OCI-LY3 (cell line): ENCODE results near the gene DNAJC4.
"Not testable (repeated sequence)": the region's sequence is repeated elsewhere in the genome, so short reads cannot be mapped to it uniquely, and the experiment has no call there.

ENCODE experiments used
- H2AFZ ChIP-seq: fragments of 200-600, 300-600 bp; shearing (Covaris generic); 2 replicates; pipeline ENCODE4 v1.6.0; 2014; ENCODE audit warnings: antibody characterized with exemption, low read depth, low read length
- H3K27ac ChIP-seq: fragments of 200-600, 300-600 bp; sonication (generic); 2 replicates; pipeline ENCODE4 v1.5.1; 2014; ENCODE audit warnings: mild to moderate bottlenecking, low read length, moderate library complexity, mixed read lengths
- H3K27me3 ChIP-seq: fragments of 200-600, 300-600 bp; sonication (generic); 2 replicates; pipeline ENCODE4 v1.6.1; 2014; ENCODE audit warnings: low read depth, low read length, mixed read lengths
- H3K36me3 ChIP-seq: fragments of 200-600, 300-600 bp; sonication (generic); replicated peaks from 2 replicates; pipeline ENCODE3; 2014; ENCODE audit warnings: low read depth, low read length, mixed read lengths
- H3K4me1 ChIP-seq: fragments of 300-600, 200-600 bp; sonication (generic); 2 replicates; pipeline ENCODE4 v1.6.1; 2014; ENCODE audit warnings: low read length, mixed read lengths
- H3K4me2 ChIP-seq: fragments of 200-600, 300-600 bp; sonication (generic); 2 replicates; pipeline ENCODE4 v1.6.1; 2014; ENCODE audit warnings: low read length, mixed read lengths
- H3K4me3 ChIP-seq: fragments of 300-600, 200-600 bp; sonication (generic); 2 replicates; pipeline ENCODE4 v1.5.1; 2014; ENCODE audit warnings: antibody characterized with exemption, mild to moderate bottlenecking, low read length, moderate library complexity
- H3K79me2 ChIP-seq: fragments of 300-600, 200-600 bp; shearing (Covaris generic); 2 replicates; pipeline ENCODE4 v1.6.1; 2014; ENCODE audit warnings: mild to moderate bottlenecking, low read length, mixed read lengths
- H3K9ac ChIP-seq: fragments of 300-600, 200-600 bp; shearing (Covaris generic); 2 replicates; pipeline ENCODE4 v1.6.0; 2014; ENCODE audit warnings: mild to moderate bottlenecking, low read length, moderate library complexity
- H3K9me3 ChIP-seq: fragments of 200-600, 300-600 bp; shearing (Covaris generic); 2 replicates; pipeline ENCODE4 v1.6.1; 2014; ENCODE audit warnings: low read length, mixed read lengths; ENCODE audit not compliant: insufficient read depth
- H4K20me1 ChIP-seq: fragments of 200-600, 300-600 bp; sonication (generic); 2 replicates; pipeline ENCODE4 v1.6.1; 2016; ENCODE audit warnings: low read length, mixed read lengths; ENCODE audit not compliant: insufficient read depth
- CTCF ChIP-seq: fragments of 200-600, 300-600 bp; sonication (generic); IDR thresholded peaks from 2 replicates; pipeline ENCODE4 v1.5.1; 2014; ENCODE audit warnings: antibody characterized with exemption, low read length, low read depth
- EZH2phosphoT487 ChIP-seq: fragments of 200-600 bp; shearing (Covaris generic); IDR thresholded peaks from 2 replicates; pipeline ENCODE4 v1.6.1; 2018; ENCODE audit warnings: antibody characterized with exemption, mixed run types, low read depth

The DNAJC4 gene

GRCh38 chr11:64245797-64246620 lies 15.7 kb downstream of the DNAJC4 start:
- H3K9ac ChIP-seq = peak overlapping the region; percentile 100
- H3K36me3 ChIP-seq = peaks cover 19% of the 10 kb centered on the region
- H3K27ac ChIP-seq = peak overlapping the region; percentile 78
- TF ChIP-seq EZH2phosphoT487 = no peak
- no peak for TF ChIP-seq CTCF
- peak overlapping the region; percentile 97 for H3K4me3 ChIP-seq
- peaks cover 55% of the 10 kb centered on the region for H3K79me2 ChIP-seq
- H4K20me1 ChIP-seq = 0 out of 2 replicates have a peak, but pooled peaks cover 3% of the 10 kb centered on the region
- H3K4me1 ChIP-seq = peaks cover 39% of the 10 kb centered on the region
- peak overlapping the region; percentile 87 for H3K4me2 ChIP-seq
- no peaks in the 10 kb centered on the region for H3K27me3 ChIP-seq
- H2AFZ ChIP-seq = no peak overlapping the region
- H3K9me3 ChIP-seq = no peaks in the 10 kb centered on the region

GRCh38 chr11:64246621-64246870 lies 16.2 kb downstream of the DNAJC4 start:
- H3K4me3 ChIP-seq = peak overlapping the region; percentile 97
- H3K9ac ChIP-seq = peak overlapping the region; percentile 100; the same call in 1 of the 2 replicates
- not testable (repeated sequence) for H3K27me3 ChIP-seq, H3K9me3 ChIP-seq, H2AFZ ChIP-seq, H4K20me1 ChIP-seq
- H3K4me1 ChIP-seq = peaks cover 39% of the 10 kb centered on the region
- H3K79me2 ChIP-seq = peaks cover 55% of the 10 kb centered on the region
- peaks cover 19% of the 10 kb centered on the region for H3K36me3 ChIP-seq
- peak overlapping the region; percentile 78; the same call in 1 of the 2 replicates for H3K27ac ChIP-seq
- H3K4me2 ChIP-seq = peak overlapping the region; percentile 87; the same call in 1 of the 2 replicates

GRCh38 chr11:64246871-64247728 lies 16.8 kb downstream of the DNAJC4 start, which contains the start of gene PPP1R14B:
TSS of gene PPP1R14B (minus strand) at chr11:64246943. CDS start at chr11:64246673, 270 bp downstream.
- peaks cover 39% of the 10 kb centered on the region for H3K4me1 ChIP-seq
- peak within 1 kb of the TSS; percentile 78 for H3K27ac ChIP-seq
- peak within 1 kb of the TSS; percentile 66 for H2AFZ ChIP-seq
- H3K79me2 ChIP-seq = peaks cover 55% of the 10 kb centered on the region
- H3K4me2 ChIP-seq = peak within 1 kb of the TSS; percentile 98
- no peaks in the 10 kb centered on the region for H3K9me3 ChIP-seq
- H3K36me3 ChIP-seq = peaks cover 19% of the 10 kb centered on the region
- peak within 1 kb of the TSS; percentile 100 for H3K9ac ChIP-seq
- TF ChIP-seq CTCF (no peak), EZH2phosphoT487 (no peak)
- H3K4me3 ChIP-seq = peak within 1 kb of the TSS; percentile 97
- H3K27me3 ChIP-seq = no peaks in the 10 kb centered on the region
- 0 out of 2 replicates have a peak, but pooled peaks cover 3% of the 10 kb centered on the region for H4K20me1 ChIP-seq

GRCh38 chr11:64247729-64248531 lies 17.6 kb downstream of the DNAJC4 start:
- no peak for TF ChIP-seq CTCF
- no peak for TF ChIP-seq EZH2phosphoT487
- H2AFZ ChIP-seq = peak overlapping the region; percentile 66
- peaks cover 37% of the 10 kb centered on the region for H3K4me1 ChIP-seq
- peak overlapping the region; percentile 89 for H3K4me3 ChIP-seq
- H3K9ac ChIP-seq = peak overlapping the region; percentile 90
- H3K79me2 ChIP-seq = peaks cover 55% of the 10 kb centered on the region
- peak overlapping the region; percentile 98 for H3K4me2 ChIP-seq
- H4K20me1 ChIP-seq = peaks cover 5% of the 10 kb centered on the region; the same call in 1 of the 2 replicates
- H3K36me3 ChIP-seq = peaks cover 14% of the 10 kb centered on the region
- peak overlapping the region; percentile 78 for H3K27ac ChIP-seq
- no peaks in the 10 kb centered on the region for H3K27me3 ChIP-seq
- H3K9me3 ChIP-seq = no peaks in the 10 kb centered on the region
